ENCODE measurements around the gene ADGRG6. TPM values are rescaled to one million over a fixed set of nuclear protein-coding genes. Genes with fewer than 3 reads are reported as not detected.

The ADGRG6 gene
- total RNA-seq, 4 donors from 2014 or later, result 15.7 to 43.3 (median 32.2) TPM

- H3K9me3 ChIP-seq, result no peaks in the 10 kb centered on the region
- no peak for DNase-seq
- no peaks in the 10 kb centered on the region for H3K36me3 ChIP-seq
- no peak overlapping the region for H3K4me3 ChIP-seq
- TF ChIP-seq CTCF (IDR thresholded peaks at IDR 0.05) (no peak), POLR2A (IDR thresholded peaks at IDR 0.05) (no peak)
- no peaks in the 10 kb centered on the region for H3K4me1 ChIP-seq
- H3K27ac ChIP-seq, result no peak overlapping the region
- no peaks in the 10 kb centered on the region for H3K27me3 ChIP-seq
Observed at GRCh38 chr6:142291512-142291911, 10.3 kb upstream of the ADGRG6 start.

- Histone ChIP-seq H3K9me3 (no peaks in the 10 kb centered on the region), H3K4me1 (no peaks in the 10 kb centered on the region), H3K27me3 (no peaks in the 10 kb centered on the region), H3K4me3 (no peak overlapping the region), H3K27ac (no peak overlapping the region), H3K36me3 (no peaks in the 10 kb centered on the region)
- DNase-seq, result no peak
- TF ChIP-seq POLR2A (IDR thresholded peaks at IDR 0.05), result no peak
- no peak for TF ChIP-seq CTCF (IDR thresholded peaks at IDR 0.05)
Observed at GRCh38 chr6:142292166-142292924, 9.5 kb upstream of the ADGRG6 start.

- no peaks in the 10 kb centered on the region for H3K4me1 ChIP-seq
- DNase-seq, result no peak
- TF ChIP-seq CTCF (IDR thresholded peaks at IDR 0.05), result no peak
- no peak for TF ChIP-seq POLR2A (IDR thresholded peaks at IDR 0.05)
- no peaks in the 10 kb centered on the region for H3K36me3 ChIP-seq
- H3K4me3 ChIP-seq, result no peak overlapping the region
- H3K27ac ChIP-seq, result no peak overlapping the region
- H3K9me3 ChIP-seq, result no peaks in the 10 kb centered on the region
- no peaks in the 10 kb centered on the region for H3K27me3 ChIP-seq
Observed at GRCh38 chr6:142293121-142293520, 8.7 kb upstream of the ADGRG6 start.

GRCh38 chr6:142294679-142295078, 7.1 kb upstream of the ADGRG6 start:
- DNase-seq, result no peak
- Histone ChIP-seq H3K27me3 (no peaks in the 10 kb centered on the region), H3K9me3 (no peaks in the 10 kb centered on the region), H3K4me1 (no peaks in the 10 kb centered on the region), H3K36me3 (no peaks in the 10 kb centered on the region), H3K27ac (no peak overlapping the region), H3K4me3 (no peak overlapping the region)
- TF ChIP-seq POLR2A (IDR thresholded peaks at IDR 0.05) (no peak), CTCF (IDR thresholded peaks at IDR 0.05) (no peak)

GRCh38 chr6:142296975-142297604, 4.7 kb upstream of the ADGRG6 start:
- no peaks in the 10 kb centered on the region for H3K36me3 ChIP-seq
- TF ChIP-seq CTCF (IDR thresholded peaks at IDR 0.05) (no peak), POLR2A (IDR thresholded peaks at IDR 0.05) (no peak)

More at GRCh38 chr6:142296975-142297604, 4.7 kb upstream of the ADGRG6 start:
- Histone ChIP-seq H3K27me3 (no peaks in the 10 kb centered on the region), H3K27ac (no peak overlapping the region), H3K9me3 (no peaks in the 10 kb centered on the region), H3K4me3 (no peak overlapping the region), H3K4me1 (no peaks in the 10 kb centered on the region)
- no peak for DNase-seq

Measured in Peyer's patch (tissue), 4 donors.